Osteocyte (in vitro differentiated cells): ENCODE measurements around the gene CPN1. TPM values are rescaled to one million over a fixed set of nuclear protein-coding genes. Genes with fewer than 3 reads are reported as not detected.
"Not testable (repeated sequence)": the region's sequence is repeated elsewhere in the genome, so short reads cannot be mapped to it uniquely, and the experiment has no call there.

ENCODE experiments used
- DNase-seq: peaks from one replicate; pipeline ENCODE4 v3.0.0; 2021; ENCODE audit warnings: mixed read lengths; ENCODE audit not compliant: unreplicated experiment; ENCODE audit errors: extremely low spot score
- H3K27ac Mint-ChIP-seq: one replicate; pipeline ENCODE4 v1.8.0; 2021; ENCODE audit warnings: mild to moderate bottlenecking, mixed read lengths; ENCODE audit not compliant: unreplicated experiment
- H3K27me3 Mint-ChIP-seq: one replicate; pipeline ENCODE4 v1.8.0; 2021; ENCODE audit warnings: mixed read lengths; ENCODE audit not compliant: unreplicated experiment
- H3K36me3 Mint-ChIP-seq: one replicate; pipeline ENCODE4 v1.8.0; 2021; ENCODE audit warnings: mixed read lengths; ENCODE audit not compliant: unreplicated experiment
- H3K4me1 Mint-ChIP-seq: one replicate; pipeline ENCODE4 v1.8.0; 2021; ENCODE audit warnings: mixed read lengths; ENCODE audit not compliant: unreplicated experiment
- H3K4me3 Mint-ChIP-seq: one replicate; pipeline ENCODE4 v1.8.0; 2021; ENCODE audit warnings: mild to moderate bottlenecking, moderate library complexity, mixed read lengths; ENCODE audit not compliant: unreplicated experiment
- H3K9me3 Mint-ChIP-seq: one replicate; pipeline ENCODE4 v1.8.0; 2021; ENCODE audit warnings: mixed read lengths; ENCODE audit not compliant: unreplicated experiment
- CTCF ChIP-seq: fragments of 200-600 bp; sonication (generic); IDR thresholded peaks from 2 replicates; pipeline ENCODE4 v1.5.0; 2021; ENCODE audit warnings: antibody characterized with exemption, mild to moderate bottlenecking, moderate library complexity
- total RNA-seq: library from RNA; stranded (reverse); gene quantifications from 2 replicates; pipeline ENCODE4 v1.2.1, GENCODE V29; 2021

CPN1 gene
- total RNA-seq, 1 donor from 2014 or later = not detected

GRCh38 chr10:100101192-100102076, 19.8 kb upstream of the CPN1 start:
- Mint-ChIP-seq H3K36me3 (no peaks in the 10 kb centered on the region), H3K4me3 (no peak overlapping the region), H3K4me1 (no peaks in the 10 kb centered on the region), H3K9me3 (peaks cover 23% of the 10 kb centered on the region), H3K27ac (no peak overlapping the region), H3K27me3 (peaks cover 59% of the 10 kb centered on the region)
- no peak for DNase-seq
- TF ChIP-seq CTCF = no peak

GRCh38 chr10:100100651-100101184, 19.0 kb upstream of the CPN1 start:
- no peak overlapping the region for H3K4me3 Mint-ChIP-seq
- H3K4me1 Mint-ChIP-seq = no peaks in the 10 kb centered on the region
- peaks cover 25% of the 10 kb centered on the region for H3K9me3 Mint-ChIP-seq
- H3K36me3 Mint-ChIP-seq = no peaks in the 10 kb centered on the region
- TF ChIP-seq CTCF = peak; percentile 19
- no peak for DNase-seq
- H3K27me3 Mint-ChIP-seq = peaks cover 62% of the 10 kb centered on the region
- no peak overlapping the region for H3K27ac Mint-ChIP-seq

GRCh38 chr10:100089241-100089640, 7.6 kb upstream of the CPN1 start:
- no peak for TF ChIP-seq CTCF
- H3K4me3 Mint-ChIP-seq = no peak overlapping the region
- H3K9me3 Mint-ChIP-seq = no peaks in the 10 kb centered on the region
- peaks cover 46% of the 10 kb centered on the region for H3K27me3 Mint-ChIP-seq
- no peak for DNase-seq
- H3K36me3 Mint-ChIP-seq = no peaks in the 10 kb centered on the region
- H3K4me1 Mint-ChIP-seq = no peaks in the 10 kb centered on the region
- H3K27ac Mint-ChIP-seq = no peak overlapping the region

- not testable (repeated sequence) for H3K36me3 Mint-ChIP-seq, H3K9me3 Mint-ChIP-seq, H3K4me1 Mint-ChIP-seq, H3K4me3 Mint-ChIP-seq, DNase-seq, H3K27ac Mint-ChIP-seq
- peaks cover 64% of the 10 kb centered on the region for H3K27me3 Mint-ChIP-seq
These were observed 5.0 kb upstream of the CPN1 start for GRCh38 chr10:100086708-100087107.

GRCh38 chr10:100085596-100085995, 3.9 kb upstream of the CPN1 start:
- Mint-ChIP-seq H3K4me1 (no peaks in the 10 kb centered on the region), H3K27ac (no peak overlapping the region), H3K27me3 (peaks cover 69% of the 10 kb centered on the region), H3K9me3 (no peaks in the 10 kb centered on the region), H3K36me3 (no peaks in the 10 kb centered on the region), H3K4me3 (no peak overlapping the region)
- TF ChIP-seq CTCF = no peak
- DNase-seq = no peak
